A204.1 (cell line): ENCODE data around the gene PDE3B.
"Not testable (repeated sequence)": the region's sequence is repeated elsewhere in the genome, so short reads cannot be mapped to it uniquely, and the experiment has no call there.

Experiments
- FAIRE-seq: peaks from 2 replicates; lab custom pipeline; 2012; peaks lifted over from hg19 to GRCh38; lab: Jason Lieb, UNC

Gene PDE3B

GRCh38 chr11:14643697-14644225 lies at the start of gene PDE3B:
PDE3B (plus strand) TSS chr11:14643804; CDS start chr11:14644076, 272 bp downstream.
- no peak for FAIRE-seq

GRCh38 chr11:14595261-14595660 lies 48.3 kb upstream of the PDE3B start:
- FAIRE-seq, result not testable (repeated sequence)

- no peak for FAIRE-seq
Observed at GRCh38 chr11:14607713-14608112, 35.9 kb upstream of the PDE3B start.

GRCh38 chr11:14609902-14610301 lies 33.7 kb upstream of the PDE3B start:
- no peak for FAIRE-seq

GRCh38 chr11:14611939-14612338 lies 31.7 kb upstream of the PDE3B start:
- no peak for FAIRE-seq

GRCh38 chr11:14612694-14613093 lies 30.9 kb upstream of the PDE3B start:
- no peak for FAIRE-seq

- FAIRE-seq, result no peak
Observed at GRCh38 chr11:14614091-14614622, 29.4 kb upstream of the PDE3B start.

GRCh38 chr11:14617241-14618027 lies 26.2 kb upstream of the PDE3B start:
- no peak for FAIRE-seq

- FAIRE-seq, result no peak
Observed at GRCh38 chr11:14618060-14618459, 25.5 kb upstream of the PDE3B start.

- FAIRE-seq, result no peak
Observed at GRCh38 chr11:14619603-14620531, 23.7 kb upstream of the PDE3B start.

- FAIRE-seq, result no peak
Observed at GRCh38 chr11:14622223-14622954, 21.2 kb upstream of the PDE3B start.

GRCh38 chr11:14623036-14623435 lies 20.6 kb upstream of the PDE3B start:
- FAIRE-seq, result no peak

- no peak for FAIRE-seq
Observed at GRCh38 chr11:14625586-14626205, 17.9 kb upstream of the PDE3B start.

GRCh38 chr11:14626650-14627049 lies 17.0 kb upstream of the PDE3B start:
- no peak for FAIRE-seq

- FAIRE-seq, result not testable (repeated sequence)
Observed at GRCh38 chr11:14633506-14634224, 9.9 kb upstream of the PDE3B start.

- FAIRE-seq, result no peak
Observed at GRCh38 chr11:14634813-14635212, 8.8 kb upstream of the PDE3B start.

GRCh38 chr11:14635546-14635945 lies 8.1 kb upstream of the PDE3B start:
- FAIRE-seq, result no peak

GRCh38 chr11:14636119-14636518 lies 7.5 kb upstream of the PDE3B start:
- FAIRE-seq, result no peak

- FAIRE-seq, result no peak
Observed at GRCh38 chr11:14637868-14638409, 5.7 kb upstream of the PDE3B start.

- FAIRE-seq, result no peak
Observed at GRCh38 chr11:14638561-14638960, 5.0 kb upstream of the PDE3B start.

GRCh38 chr11:14641801-14642200 lies 1.8 kb upstream of the PDE3B start:
- no peak for FAIRE-seq
